Smooth muscle cell (in vitro differentiated cells): ENCODE data around the gene OGN. TPM values are rescaled to one million over a fixed set of nuclear protein-coding genes. Genes with fewer than 3 reads are reported as not detected.
A peak's percentile ranks its signal among the peaks of the same experiment; 100 is the strongest.

Experiments used
- DNase-seq: peaks from one replicate; lab custom pipeline; 2025; ENCODE audit not compliant: unreplicated experiment; lab: John Stamatoyannopoulos, UW
- H2AFZ ChIP-seq: fragments of 200-600 bp; sonication (generic); 2 replicates; pipeline ENCODE4 v1.6.0; 2016; ENCODE audit warnings: antibody characterized with exemption, low read depth, mild to moderate bottlenecking
- H3F3A ChIP-seq: fragments of 200-600 bp; sonication (generic); 2 replicates; pipeline ENCODE4 v1.6.0; 2017; ENCODE audit warnings: antibody characterized with exemption, low read depth
- H3K27ac ChIP-seq: fragments of 200-600 bp; sonication (generic); 2 replicates; pipeline ENCODE4 v1.5.1; 2016; ENCODE audit warnings: low read depth, mild to moderate bottlenecking
- H3K27me3 ChIP-seq: fragments of 200-600 bp; sonication (generic); 2 replicates; pipeline ENCODE4 v1.6.1; 2016; ENCODE audit warnings: low read depth, mild to moderate bottlenecking
- H3K36me3 ChIP-seq: fragments of 200-600 bp; sonication (generic); 2 replicates; pipeline ENCODE4 v1.5.1; 2016; ENCODE audit warnings: low read depth
- H3K4me1 ChIP-seq: fragments of 200-600 bp; sonication (generic); 2 replicates; pipeline ENCODE4 v1.5.1; 2016; ENCODE audit warnings: low read depth
- H3K4me2 ChIP-seq: fragments of 200-600 bp; sonication (generic); 2 replicates; pipeline ENCODE4 v1.6.0; 2016; ENCODE audit warnings: mild to moderate bottlenecking
- H3K4me3 ChIP-seq: fragments of 200-600 bp; sonication (generic); 2 replicates; pipeline ENCODE4 v1.5.1; 2016; ENCODE audit warnings: mild to moderate bottlenecking
- H3K79me2 ChIP-seq: fragments of 200-600 bp; sonication (generic); 2 replicates; pipeline ENCODE4 v1.6.0; 2016; ENCODE audit warnings: low read depth, mild to moderate bottlenecking
- H3K9ac ChIP-seq: fragments of 200-600 bp; sonication (generic); 2 replicates; pipeline ENCODE4 v1.6.0; 2016; ENCODE audit warnings: low read depth
- H3K9me3 ChIP-seq: fragments of 200-600 bp; sonication (generic); replicated peaks from 2 replicates; pipeline ENCODE4 v1.5.1; 2016; ENCODE audit warnings: low read depth
- H4K20me1 ChIP-seq: fragments of 200-600 bp; sonication (generic); 2 replicates; pipeline ENCODE4 v1.6.0; 2016; ENCODE audit warnings: low read depth
- CTCF ChIP-seq: fragments of 200-600 bp; sonication (generic); IDR thresholded peaks from 2 replicates; pipeline ENCODE4 v1.5.1; 2017; ENCODE audit warnings: borderline replicate concordance, mild to moderate bottlenecking, antibody characterized with exemption; ENCODE audit not compliant: insufficient read depth, poor library complexity, severe bottlenecking
- WGBS: methylation state at CpG from one replicate; pipeline ENCODE4 v1.1.7; 2016; ENCODE audit warnings: low lambda C conversion rate; 5-methylcytosine and 5-hydroxymethylcytosine counted together
- polyA plus RNA-seq: library from polyadenylated mRNA; unstranded; fragments of >200 nt; fragmentation: Nextera tagmentation; extraction: Ambion mirVana; gene quantifications from 2 replicates; pipeline ENCODE4 v1.2.1, GENCODE V29; 2016
- total RNA-seq: library from RNA; depleted of rRNA; stranded (reverse); fragments of >200 nt; gene quantifications from 2 replicates; pipeline ENCODE4 v1.2.3, GENCODE V29; 2014

Gene OGN
- total and polyA plus RNA-seq, 2 experiments from 2014 or later = 27.4 to 27.8 TPM

GRCh38 chr9:92385953-92386352 lies 18.4 kb downstream of the OGN start:
- WGBS = 82% methylated on average over 4 of the region's 4 CpGs
- Histone ChIP-seq H3K4me2 (no peak overlapping the region), H3K27me3 (no peaks in the 10 kb centered on the region), H3K27ac (peak overlapping the region; percentile 29), H3K36me3 (no peaks in the 10 kb centered on the region), H3K9ac (no peak overlapping the region), H3K9me3 (no peaks in the 10 kb centered on the region), H3K4me3 (no peak overlapping the region), H4K20me1 (no peaks in the 10 kb centered on the region), H2AFZ (no peak overlapping the region), H3F3A (no peaks in the 10 kb centered on the region), H3K4me1 (no peaks in the 10 kb centered on the region), H3K79me2 (no peaks in the 10 kb centered on the region)
- TF ChIP-seq CTCF = no peak
- no peak for DNase-seq

DNA sequence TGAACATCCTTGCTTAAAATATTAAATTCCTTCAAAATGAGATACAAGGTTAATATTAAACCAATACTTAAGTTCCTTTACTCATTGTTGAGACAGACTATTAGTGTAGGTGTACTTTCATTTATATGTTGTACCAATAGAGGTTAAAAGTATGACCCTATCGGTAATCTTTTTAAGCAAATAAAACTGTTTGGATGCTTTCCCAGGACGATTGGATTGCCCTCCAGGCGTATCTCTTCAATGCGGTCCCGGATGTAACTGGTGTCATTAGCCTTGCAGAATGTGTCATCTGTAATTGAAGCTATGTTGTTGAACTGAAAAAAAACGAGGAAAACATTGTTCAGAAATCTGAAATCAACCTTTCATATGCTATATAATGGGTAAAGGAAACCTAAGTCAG lies 18.9 kb downstream of the OGN start:
- no peak overlapping the region for H3K4me3 ChIP-seq
- H3K9me3 ChIP-seq = no peaks in the 10 kb centered on the region
- H3F3A ChIP-seq = no peaks in the 10 kb centered on the region
- no peaks in the 10 kb centered on the region for H3K79me2 ChIP-seq
- no peak overlapping the region for H3K9ac ChIP-seq
- 74% methylated on average over 6 of the region's 6 CpGs for WGBS
- no peaks in the 10 kb centered on the region for H3K27me3 ChIP-seq
- TF ChIP-seq CTCF = no peak
- no peak overlapping the region for H3K4me2 ChIP-seq
- H2AFZ ChIP-seq = no peak overlapping the region
- no peaks in the 10 kb centered on the region for H3K36me3 ChIP-seq
- no peak for DNase-seq
- H3K27ac ChIP-seq = peak overlapping the region; percentile 29
- no peaks in the 10 kb centered on the region for H4K20me1 ChIP-seq
- H3K4me1 ChIP-seq = no peaks in the 10 kb centered on the region

DNA sequence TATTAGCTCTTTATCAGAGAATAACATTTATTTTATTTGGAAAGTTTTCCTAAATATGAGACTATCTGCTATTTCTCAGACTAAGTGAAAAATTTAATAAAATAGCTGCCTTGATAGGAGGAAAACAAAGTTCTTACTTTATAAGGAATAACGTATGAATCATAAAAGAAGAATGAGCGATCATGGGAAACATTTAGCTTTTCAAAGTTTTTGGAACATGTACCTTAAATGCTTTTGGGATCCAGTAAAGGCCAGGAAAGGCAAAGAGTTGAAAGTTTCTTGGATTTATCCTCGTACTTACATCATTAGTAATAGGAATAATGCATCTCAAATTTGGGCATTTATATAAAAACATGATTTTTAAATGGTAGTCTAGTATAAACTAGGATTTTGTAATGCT lies 19.4 kb downstream of the OGN start:
- H3K4me1 ChIP-seq = no peaks in the 10 kb centered on the region
- 82% methylated on average over 3 of the region's 3 CpGs for WGBS
- peak overlapping the region; percentile 36 for H3K27ac ChIP-seq
- H4K20me1 ChIP-seq = no peaks in the 10 kb centered on the region
- H3K27me3 ChIP-seq = no peaks in the 10 kb centered on the region
- no peak overlapping the region for H3K9ac ChIP-seq
- H3K79me2 ChIP-seq = no peaks in the 10 kb centered on the region
- no peaks in the 10 kb centered on the region for H3K36me3 ChIP-seq
- no peak overlapping the region for H2AFZ ChIP-seq
- H3F3A ChIP-seq = no peaks in the 10 kb centered on the region
- H3K9me3 ChIP-seq = no peaks in the 10 kb centered on the region
- H3K4me2 ChIP-seq = peak overlapping the region; percentile 23
- no peak for DNase-seq
- no peak for TF ChIP-seq CTCF
- no peak overlapping the region for H3K4me3 ChIP-seq

- Histone ChIP-seq H3K27me3 (no peaks in the 10 kb centered on the region), H3K27ac (peak overlapping the region; percentile 36), H3K9ac (no peak overlapping the region), H2AFZ (peak overlapping the region; percentile 9), H3K36me3 (no peaks in the 10 kb centered on the region), H3K4me3 (no peak overlapping the region), H3K4me2 (peak overlapping the region; percentile 23), H3K79me2 (no peaks in the 10 kb centered on the region), H4K20me1 (no peaks in the 10 kb centered on the region), H3F3A (no peaks in the 10 kb centered on the region), H3K4me1 (peaks cover 5% of the 10 kb centered on the region), H3K9me3 (no peaks in the 10 kb centered on the region)
- 76% methylated on average over 1 of the region's 1 CpG for WGBS
- no peak for DNase-seq
- no peak for TF ChIP-seq CTCF
Measured at GRCh38 chr9:92384375-92384774, 20.0 kb downstream of the OGN start.
